HEK293 (cell line): ENCODE results near the gene PDK1.
"Not testable (repeated sequence)": the region's sequence is repeated elsewhere in the genome, so short reads cannot be mapped to it uniquely, and the experiment has no call there.

ENCODE experiments used
- CTCF ChIP-seq: fragments of 450-650 bp; formaldehyde crosslinking; IDR thresholded peaks from 2 replicates; pipeline ENCODE4 v1.5.1; 2016; ENCODE audit warnings: missing biosample characterization, missing genetic modification characterization
- RBAK ChIP-seq: fragments of 450-650 bp; formaldehyde crosslinking; IDR thresholded peaks from 2 replicates; pipeline ENCODE4 v1.5.1; 2016; ENCODE audit warnings: missing biosample characterization, missing genetic modification characterization
- REST ChIP-seq: fragments of 450-650 bp; formaldehyde crosslinking; IDR thresholded peaks from 2 replicates; pipeline ENCODE4 v1.5.1; 2016; ENCODE audit warnings: missing biosample characterization, missing genetic modification characterization
- ZBTB11 ChIP-seq: fragments of 450-650 bp; formaldehyde crosslinking; conservative IDR thresholded peaks from 2 replicates; pipeline ENCODE4 v1.5.1; 2016; ENCODE audit warnings: low read depth, missing biosample characterization, missing genetic modification characterization
- ZBTB6 ChIP-seq: fragments of 450-650 bp; formaldehyde crosslinking; IDR thresholded peaks from 2 replicates; pipeline ENCODE4 v1.5.1; 2017; ENCODE audit warnings: missing biosample characterization, missing genetic modification characterization
- ZNF274 ChIP-seq, 2 experiments: fragments of 200-500 bp in 1 of 2; fragments of 450-650 bp in 1 of 2; sonication (Bioruptor generic) in 1 of 2; formaldehyde crosslinking in 1 of 2; IDR thresholded peaks; 2 replicates each; pipeline versions ENCODE4 v1.5.1 to v1.6.1; 2014 to 2016; ENCODE audit warnings: borderline replicate concordance in 1 of 2, inconsistent platforms in 1 of 2, low read length in 1 of 2, missing biosample characterization in 1 of 2, missing genetic modification characterization in 1 of 2
- ZNF292 ChIP-seq: fragments of 450-650 bp; formaldehyde crosslinking; IDR thresholded peaks from 2 replicates; pipeline ENCODE4 v1.5.1; 2016; ENCODE audit warnings: low read depth, missing biosample characterization, missing genetic modification characterization, borderline replicate concordance
- ZNF544 ChIP-seq: fragments of 450-650 bp; formaldehyde crosslinking; IDR thresholded peaks from 2 replicates; pipeline ENCODE4 v1.5.0; 2017; ENCODE audit warnings: missing biosample characterization, missing genetic modification characterization
- ZNF558 ChIP-seq: fragments of 450-650 bp; formaldehyde crosslinking; IDR thresholded peaks from 2 replicates; pipeline ENCODE4 v1.5.1; 2016; ENCODE audit warnings: missing biosample characterization, missing genetic modification characterization
- ZNF561 ChIP-seq: fragments of 450-650 bp; IDR thresholded peaks from 2 replicates; pipeline ENCODE4 v1.5.1; 2018; ENCODE audit warnings: missing biosample characterization, missing genetic modification characterization, borderline replicate concordance

GRCh38 chr2:172549802-172550201 lies 6.1 kb upstream of the PDK1 start:
- not testable (repeated sequence) for TF ChIP-seq ZBTB6 (tag by site-specific recombination); ZNF274 (IDR thresholded peaks at IDR 0.05; ENCODE audit: low read length); ZNF274 (tag by site-specific recombination; IDR thresholded peaks at IDR 0.05; ENCODE audit: borderline replicate concordance); ZNF292 (tag by site-specific recombination); REST; ZNF561 (tag by site-specific recombination); ZNF544; ZNF558 (tag by site-specific recombination); CTCF (tag by site-specific recombination); ZBTB11 (tag by site-specific recombination); RBAK
